Measurements from ENCODE around the gene ADGRE1.
"Not testable (repeated sequence)": the region's sequence is repeated elsewhere in the genome, so short reads cannot be mapped to it uniquely, and the experiment has no call there.

The ADGRE1 gene

DNA sequence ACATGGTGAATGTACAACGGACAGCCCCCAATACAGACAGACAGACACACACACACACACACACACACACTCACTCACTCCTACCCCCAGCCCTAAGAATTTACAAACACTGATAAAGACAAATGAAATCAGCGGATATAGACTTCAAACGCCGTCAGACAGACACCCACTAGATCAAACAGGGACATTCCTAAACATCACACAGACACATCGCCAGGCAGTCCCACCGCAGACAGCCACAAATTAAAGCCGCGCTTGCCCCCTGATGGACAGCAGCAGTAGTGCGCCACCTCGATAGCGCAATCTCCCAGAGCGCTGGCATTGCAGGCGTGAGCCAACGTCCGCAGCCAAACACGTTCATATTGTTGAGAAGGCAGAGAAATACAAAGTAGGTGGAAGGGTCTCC lies 24.7 kb upstream of the ADGRE1 start:
- POLR2A ChIA-PET, result interaction anchor here (1.2 kb wide), 1 partner anchor 126 kb away, joined by 11 read pairs; no protein-coding TSS in a partner anchor
- H3K4me3 ChIP-seq (ENCODE audit: low read depth, low read length), result peak overlapping the region; percentile 40
- CTCF ChIA-PET, result interaction anchor here (0.6 to 10.3 kb wide), 30 partner anchors 9 to 814 kb away, joined by 3 to 131 read pairs (median 5); partner anchors contain the start of genes DENND1C and GPR108
- TF ChIP-seq, protein P1, sequence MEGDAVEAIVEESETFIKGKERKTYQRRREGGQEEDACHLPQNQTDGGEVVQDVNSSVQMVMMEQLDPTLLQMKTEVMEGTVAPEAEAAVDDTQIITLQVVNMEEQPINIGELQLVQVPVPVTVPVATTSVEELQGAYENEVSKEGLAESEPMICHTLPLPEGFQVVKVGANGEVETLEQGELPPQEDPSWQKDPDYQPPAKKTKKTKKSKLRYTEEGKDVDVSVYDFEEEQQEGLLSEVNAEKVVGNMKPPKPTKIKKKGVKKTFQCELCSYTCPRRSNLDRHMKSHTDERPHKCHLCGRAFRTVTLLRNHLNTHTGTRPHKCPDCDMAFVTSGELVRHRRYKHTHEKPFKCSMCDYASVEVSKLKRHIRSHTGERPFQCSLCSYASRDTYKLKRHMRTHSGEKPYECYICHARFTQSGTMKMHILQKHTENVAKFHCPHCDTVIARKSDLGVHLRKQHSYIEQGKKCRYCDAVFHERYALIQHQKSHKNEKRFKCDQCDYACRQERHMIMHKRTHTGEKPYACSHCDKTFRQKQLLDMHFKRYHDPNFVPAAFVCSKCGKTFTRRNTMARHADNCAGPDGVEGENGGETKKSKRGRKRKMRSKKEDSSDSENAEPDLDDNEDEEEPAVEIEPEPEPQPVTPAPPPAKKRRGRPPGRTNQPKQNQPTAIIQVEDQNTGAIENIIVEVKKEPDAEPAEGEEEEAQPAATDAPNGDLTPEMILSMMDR (IDR thresholded peaks at IDR 0.05; ENCODE audit: insufficient read depth, low read length, missing control alignments), result peak; percentile 86
- peak; percentile 9 for DNase-seq (ENCODE audit: low read depth, low spot score)

DNA sequence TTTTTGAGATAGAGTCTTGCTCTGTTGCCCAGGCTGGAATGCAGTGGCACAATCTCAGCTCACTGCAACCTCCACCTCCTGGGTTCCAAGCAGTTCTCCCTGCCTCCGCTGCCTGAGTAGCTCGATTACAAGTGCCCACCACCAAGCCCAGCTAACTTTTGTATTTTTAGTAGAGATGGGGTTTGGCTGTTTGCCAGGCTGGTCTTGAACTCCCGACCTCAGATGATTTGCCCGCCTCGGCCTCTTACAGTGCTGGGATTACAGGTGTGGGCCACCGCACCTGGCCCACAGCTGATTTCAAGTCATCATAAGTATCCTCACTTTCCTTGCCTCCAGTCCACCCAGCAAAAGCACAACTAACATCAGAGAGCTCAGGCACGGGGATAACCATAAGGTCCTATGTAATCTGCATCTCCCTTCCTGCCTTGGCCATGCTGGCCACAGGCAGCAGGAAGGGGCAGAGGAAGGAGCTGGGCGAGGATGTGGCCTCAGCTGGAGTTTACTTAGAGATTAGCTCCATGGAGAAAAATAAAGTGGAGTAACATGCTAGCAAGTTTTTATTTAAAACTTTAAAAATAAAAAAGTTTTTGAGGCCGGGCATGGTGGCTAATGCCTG lies 22.9 kb upstream of the ADGRE1 start:
- ChIA-PET CTCF (interaction anchor here (0.5 to 10.3 kb wide), 31 partner anchors 11 to 815 kb away, joined by 3 to 131 read pairs (median 5); partner anchors contain the start of genes C3 and GPR108), POLR2A (interaction anchor here (1.6 kb wide), 1 partner anchor 127 kb away, joined by 6 read pairs; the partner anchor contains the start of gene GPR108)
- H3K4me3 ChIP-seq (ENCODE audit: low read depth, low read length), result no peak overlapping the region
- no peak for DNase-seq (ENCODE audit: low read depth, low spot score)
- TF ChIP-seq, protein P1 (IDR thresholded peaks at IDR 0.05; ENCODE audit: insufficient read depth, low read length, missing control alignments), result no peak

DNA sequence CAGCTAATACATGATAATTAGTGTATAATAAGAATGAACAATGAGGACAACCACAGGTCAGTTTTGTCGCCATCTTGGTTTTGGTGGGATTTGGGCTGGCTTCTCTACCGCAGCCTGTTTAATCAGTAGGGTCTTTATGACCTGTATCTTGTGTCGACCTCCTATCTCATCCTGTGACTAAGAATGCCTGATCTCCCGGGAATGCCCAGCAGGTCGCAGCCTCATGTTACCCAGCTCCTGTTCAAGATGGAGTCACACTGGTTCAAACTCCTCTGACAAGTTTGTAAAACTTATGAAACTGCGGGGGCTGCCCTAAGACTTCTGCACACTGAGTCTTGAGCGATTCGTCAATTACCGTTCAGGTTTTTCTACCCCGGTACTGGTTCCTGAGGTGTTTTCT lies 21.5 kb upstream of the ADGRE1 start:
- POLR2A ChIA-PET, result no interaction called here
- TF ChIP-seq, protein P1 (IDR thresholded peaks at IDR 0.05; ENCODE audit: insufficient read depth, low read length, missing control alignments), result no peak
- no peak overlapping the region for H3K4me3 ChIP-seq (ENCODE audit: low read depth, low read length)

DNA sequence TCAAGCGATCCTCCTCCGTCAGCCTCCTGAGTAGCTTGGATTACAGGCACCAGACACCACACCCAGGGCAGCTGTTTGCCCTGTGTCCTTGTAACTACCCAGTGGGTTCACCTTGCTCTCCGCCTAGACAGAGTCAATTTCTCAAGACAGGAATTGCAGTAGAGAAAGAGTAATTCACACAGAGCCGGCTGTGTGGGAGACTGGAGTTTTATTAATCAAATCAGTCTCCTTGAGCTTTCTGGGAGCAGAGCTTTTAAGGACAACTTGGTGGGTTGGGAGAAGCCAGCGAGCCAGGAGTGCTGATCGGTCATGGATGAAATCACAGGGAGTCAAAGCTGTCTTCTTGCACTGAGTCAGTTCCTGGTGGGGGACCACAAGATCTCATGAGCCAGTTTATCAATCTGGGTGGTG lies 20.6 kb upstream of the ADGRE1 start:
- POLR2A ChIA-PET, result no interaction called here
- TF ChIP-seq, protein P1 (IDR thresholded peaks at IDR 0.05; ENCODE audit: insufficient read depth, low read length, missing control alignments), result no peak
- H3K4me3 ChIP-seq (ENCODE audit: low read depth, low read length), result no peak overlapping the region
- DNase-seq (ENCODE audit: low read depth, low spot score), result no peak
- CTCF ChIA-PET, result interaction anchor here (10.3 kb wide), 1 partner anchor 130 kb away, joined by 131 read pairs; the partner anchor contains the start of gene GPR108

More for the DNA sequence above, 21.5 kb upstream of the ADGRE1 start:
- DNase-seq (ENCODE audit: low read depth, low spot score), result no peak
- CTCF ChIA-PET, result interaction anchor here (0.6 to 10.3 kb wide), 2 partner anchors 129 to 257 kb away, joined by 3 to 131 read pairs; partner anchors contain the start of gene GPR108

DNA sequence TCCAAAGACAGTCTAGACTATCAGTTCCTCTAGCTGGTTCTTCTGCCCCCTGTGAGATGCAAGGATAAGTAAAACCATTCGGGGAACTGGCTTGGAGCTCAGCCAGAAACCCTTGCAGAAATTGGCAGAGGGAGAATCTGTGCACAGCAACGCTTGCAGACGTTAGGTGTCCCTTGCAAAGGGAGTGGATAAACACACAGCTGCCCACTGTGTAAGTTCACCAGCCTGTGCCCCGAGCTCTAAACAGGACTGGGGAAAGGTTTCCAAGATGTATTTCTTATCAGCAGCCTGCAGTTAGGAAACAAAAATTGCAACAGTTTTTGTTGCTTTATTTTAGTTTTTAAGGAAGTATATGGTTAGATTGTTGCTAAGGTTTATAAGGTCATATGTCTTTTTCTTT lies 19.0 kb upstream of the ADGRE1 start:
- ChIA-PET CTCF (interaction anchor here (1.2 to 10.3 kb wide), 2 partner anchors 131 to 352 kb away, joined by 4 to 131 read pairs; partner anchors contain the start of gene GPR108), POLR2A (no interaction called here)
- TF ChIP-seq, protein P1 (IDR thresholded peaks at IDR 0.05; ENCODE audit: insufficient read depth, low read length, missing control alignments), result no peak
- DNase-seq (ENCODE audit: low read depth, low spot score), result no peak
- no peak overlapping the region for H3K4me3 ChIP-seq (ENCODE audit: low read depth, low read length)

DNA sequence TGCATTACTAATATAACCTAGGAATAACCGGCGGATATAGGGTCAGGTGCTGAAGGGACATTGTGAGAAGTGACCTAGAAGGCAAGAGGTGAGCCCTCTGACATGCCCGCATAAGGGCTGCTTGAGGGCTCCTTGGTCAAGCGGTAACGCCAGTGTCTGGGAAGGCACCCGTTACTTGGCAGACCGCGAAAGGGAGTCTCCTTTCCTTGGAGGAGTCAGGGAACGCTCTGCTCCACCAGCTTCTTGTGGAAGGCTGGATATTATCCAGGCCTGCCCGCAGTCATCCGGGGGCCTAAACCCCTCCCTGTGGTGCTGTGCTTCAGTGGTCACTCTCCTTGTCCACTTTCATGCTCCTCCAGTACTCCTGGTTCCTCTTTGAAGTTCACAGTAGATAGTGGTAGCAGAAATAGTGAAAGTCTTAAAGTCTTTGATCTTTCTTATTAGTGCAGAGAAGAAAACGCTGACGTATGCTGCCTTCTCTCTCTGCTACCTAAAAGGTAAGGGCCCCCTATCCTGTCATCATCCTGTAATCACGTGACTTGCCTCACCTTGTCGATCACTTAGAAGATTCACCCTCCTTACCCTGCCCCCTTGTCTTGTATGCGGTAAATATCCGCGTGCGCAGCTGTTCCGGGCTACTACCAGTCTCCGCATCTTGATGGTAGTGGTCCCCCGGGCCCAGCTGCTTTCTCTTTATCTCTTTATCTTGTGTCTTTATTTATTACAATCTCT lies 18.1 kb upstream of the ADGRE1 start:
- DNase-seq (ENCODE audit: low read depth, low spot score); POLR2A ChIA-PET; CTCF ChIA-PET; H3K4me3 ChIP-seq (ENCODE audit: low read depth, low read length): not testable (repeated sequence)

Measured in AG04449 (cell line).